Glomerular endothelial cell (primary cell): ENCODE measurements around the gene NACC2. TPM values are rescaled to one million over a fixed set of nuclear protein-coding genes. Genes with fewer than 3 reads are reported as not detected.

Source experiments
- DNase-seq: peaks from one replicate; pipeline ENCODE4 v3.0.0-alpha.2; 2011; ENCODE audit warnings: low read depth, low spot score; ENCODE audit errors: extremely low read depth
- total RNA-seq: library from RNA; depleted of rRNA; stranded (reverse); fragments of >200 nt; gene quantifications from 2 replicates; pipeline ENCODE4 v1.2.3, GENCODE V29; 2015

Gene NACC2
- total RNA-seq, 1 donor from 2014 or later: 41.5 TPM

- no peak for DNase-seq
Observed at GRCh38 chr9:136015656-136016571, 79.2 kb downstream of the NACC2 start.

- no peak for DNase-seq
Observed at GRCh38 chr9:136014924-136015633, 80.0 kb downstream of the NACC2 start.

- no peak for DNase-seq
Observed at GRCh38 chr9:136014147-136014923, 80.8 kb downstream of the NACC2 start.

- no peak for DNase-seq
Observed at GRCh38 chr9:136013524-136014034, 81.5 kb downstream of the NACC2 start.

GRCh38 chr9:136013116-136013515 lies 82.0 kb downstream of the NACC2 start:
- no peak for DNase-seq

GRCh38 chr9:136012651-136013050 lies 82.4 kb downstream of the NACC2 start:
- no peak for DNase-seq

- DNase-seq: no peak
Observed at GRCh38 chr9:136011703-136012496, 83.2 kb downstream of the NACC2 start.

GRCh38 chr9:136011376-136011702 lies 83.8 kb downstream of the NACC2 start:
- no peak for DNase-seq

- DNase-seq: no peak
Observed at GRCh38 chr9:136010615-136011361, 84.3 kb downstream of the NACC2 start.

GRCh38 chr9:136010176-136010575 lies 84.9 kb downstream of the NACC2 start:
- no peak for DNase-seq

- DNase-seq: no peak
Observed at GRCh38 chr9:136009516-136009915, 85.6 kb downstream of the NACC2 start.

GRCh38 chr9:136008693-136008997 lies 86.4 kb downstream of the NACC2 start:
- no peak for DNase-seq

- no peak for DNase-seq
Observed at GRCh38 chr9:136007934-136008692, 87.0 kb downstream of the NACC2 start.

GRCh38 chr9:136007276-136007933 lies 87.7 kb downstream of the NACC2 start:
- DNase-seq: no peak

- DNase-seq: no peak
Observed at GRCh38 chr9:136006169-136006568, 88.9 kb downstream of the NACC2 start.

GRCh38 chr9:136004712-136005111 lies 90.4 kb downstream of the NACC2 start:
- no peak for DNase-seq

- no peak for DNase-seq
Observed at GRCh38 chr9:136004219-136004618, 90.9 kb downstream of the NACC2 start.

- no peak for DNase-seq
Observed at GRCh38 chr9:136003411-136004218, 91.5 kb downstream of the NACC2 start.
